Neural cell (in vitro differentiated cells): ENCODE results near the gene CYP4B1.

ENCODE experiments used
- EZH2 ChIP-seq: fragments of 200-600, 300-800 bp; shearing (Covaris generic), sonication (generic); IDR thresholded peaks from 2 replicates; pipeline ENCODE4 v1.6.1; 2014; ENCODE audit warnings: antibody characterized with exemption, low read length, borderline replicate concordance, mild to moderate bottlenecking; ENCODE audit not compliant: insufficient read depth, poor library complexity, severe bottlenecking
- MXI1 ChIP-seq: fragments of 450-650 bp; conservative IDR thresholded peaks from 2 replicates; pipeline ENCODE4 v1.6.1; 2014; ENCODE audit warnings: antibody characterized with exemption, mild to moderate bottlenecking; ENCODE audit not compliant: poor library complexity, severe bottlenecking
- POLR2AphosphoS5 ChIP-seq: IDR thresholded peaks from 2 replicates; pipeline ENCODE4 v1.6.1; 2012
- RAD21 ChIP-seq: fragments of 450-650 bp; conservative IDR thresholded peaks from 2 replicates; pipeline ENCODE4 v1.6.1; 2014; ENCODE audit warnings: antibody characterized with exemption, mild to moderate bottlenecking, moderate library complexity
- SMC3 ChIP-seq: fragments of 450-650 bp; conservative IDR thresholded peaks from 2 replicates; pipeline ENCODE4 v1.6.1; 2014; ENCODE audit warnings: antibody characterized with exemption, mild to moderate bottlenecking, moderate library complexity; ENCODE audit not compliant: poor library complexity
- TAF1 ChIP-seq: IDR thresholded peaks from 2 replicates; pipeline ENCODE4 v1.6.1; 2012; ENCODE audit warnings: low read depth
- TF ChIP-seq, protein P1 (sequence below): fragments of 450-650 bp; IDR thresholded peaks from 2 replicates; pipeline ENCODE4 v1.5.1; 2014; ENCODE audit warnings: antibody characterized with exemption, mild to moderate bottlenecking, moderate library complexity; ENCODE audit not compliant: poor library complexity, severe bottlenecking
- TF ChIP-seq, protein P2 (sequence below): IDR thresholded peaks from 2 replicates; pipeline ENCODE4 v1.6.1; 2012; ENCODE audit warnings: borderline replicate concordance

DNA sequence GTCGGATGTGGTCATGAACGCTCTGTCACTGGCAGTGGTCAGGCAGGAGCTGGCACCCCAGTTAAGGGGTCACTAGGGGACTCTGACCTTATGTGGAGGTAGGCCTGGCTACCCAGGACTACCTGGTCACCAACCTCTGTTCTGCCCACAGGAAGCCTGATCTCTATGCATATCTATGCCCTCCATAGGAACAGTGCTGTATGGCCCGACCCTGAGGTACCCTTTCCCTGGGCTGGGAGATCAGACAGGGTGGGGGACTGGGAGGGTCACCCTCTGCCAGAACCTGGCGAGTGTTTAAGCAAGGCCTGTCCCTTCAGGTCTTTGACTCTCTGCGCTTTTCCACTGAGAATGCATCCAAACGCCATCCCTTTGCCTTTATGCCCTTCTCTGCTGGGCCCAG is 19.0 kb downstream of the CYP4B1 start:
- TF ChIP-seq, protein P1, sequence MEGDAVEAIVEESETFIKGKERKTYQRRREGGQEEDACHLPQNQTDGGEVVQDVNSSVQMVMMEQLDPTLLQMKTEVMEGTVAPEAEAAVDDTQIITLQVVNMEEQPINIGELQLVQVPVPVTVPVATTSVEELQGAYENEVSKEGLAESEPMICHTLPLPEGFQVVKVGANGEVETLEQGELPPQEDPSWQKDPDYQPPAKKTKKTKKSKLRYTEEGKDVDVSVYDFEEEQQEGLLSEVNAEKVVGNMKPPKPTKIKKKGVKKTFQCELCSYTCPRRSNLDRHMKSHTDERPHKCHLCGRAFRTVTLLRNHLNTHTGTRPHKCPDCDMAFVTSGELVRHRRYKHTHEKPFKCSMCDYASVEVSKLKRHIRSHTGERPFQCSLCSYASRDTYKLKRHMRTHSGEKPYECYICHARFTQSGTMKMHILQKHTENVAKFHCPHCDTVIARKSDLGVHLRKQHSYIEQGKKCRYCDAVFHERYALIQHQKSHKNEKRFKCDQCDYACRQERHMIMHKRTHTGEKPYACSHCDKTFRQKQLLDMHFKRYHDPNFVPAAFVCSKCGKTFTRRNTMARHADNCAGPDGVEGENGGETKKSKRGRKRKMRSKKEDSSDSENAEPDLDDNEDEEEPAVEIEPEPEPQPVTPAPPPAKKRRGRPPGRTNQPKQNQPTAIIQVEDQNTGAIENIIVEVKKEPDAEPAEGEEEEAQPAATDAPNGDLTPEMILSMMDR: no peak
- no peak for TF ChIP-seq POLR2AphosphoS5
- no peak for TF ChIP-seq MXI1
- no peak for TF ChIP-seq EZH2
- TF ChIP-seq TAF1: no peak
- TF ChIP-seq, protein P2, sequence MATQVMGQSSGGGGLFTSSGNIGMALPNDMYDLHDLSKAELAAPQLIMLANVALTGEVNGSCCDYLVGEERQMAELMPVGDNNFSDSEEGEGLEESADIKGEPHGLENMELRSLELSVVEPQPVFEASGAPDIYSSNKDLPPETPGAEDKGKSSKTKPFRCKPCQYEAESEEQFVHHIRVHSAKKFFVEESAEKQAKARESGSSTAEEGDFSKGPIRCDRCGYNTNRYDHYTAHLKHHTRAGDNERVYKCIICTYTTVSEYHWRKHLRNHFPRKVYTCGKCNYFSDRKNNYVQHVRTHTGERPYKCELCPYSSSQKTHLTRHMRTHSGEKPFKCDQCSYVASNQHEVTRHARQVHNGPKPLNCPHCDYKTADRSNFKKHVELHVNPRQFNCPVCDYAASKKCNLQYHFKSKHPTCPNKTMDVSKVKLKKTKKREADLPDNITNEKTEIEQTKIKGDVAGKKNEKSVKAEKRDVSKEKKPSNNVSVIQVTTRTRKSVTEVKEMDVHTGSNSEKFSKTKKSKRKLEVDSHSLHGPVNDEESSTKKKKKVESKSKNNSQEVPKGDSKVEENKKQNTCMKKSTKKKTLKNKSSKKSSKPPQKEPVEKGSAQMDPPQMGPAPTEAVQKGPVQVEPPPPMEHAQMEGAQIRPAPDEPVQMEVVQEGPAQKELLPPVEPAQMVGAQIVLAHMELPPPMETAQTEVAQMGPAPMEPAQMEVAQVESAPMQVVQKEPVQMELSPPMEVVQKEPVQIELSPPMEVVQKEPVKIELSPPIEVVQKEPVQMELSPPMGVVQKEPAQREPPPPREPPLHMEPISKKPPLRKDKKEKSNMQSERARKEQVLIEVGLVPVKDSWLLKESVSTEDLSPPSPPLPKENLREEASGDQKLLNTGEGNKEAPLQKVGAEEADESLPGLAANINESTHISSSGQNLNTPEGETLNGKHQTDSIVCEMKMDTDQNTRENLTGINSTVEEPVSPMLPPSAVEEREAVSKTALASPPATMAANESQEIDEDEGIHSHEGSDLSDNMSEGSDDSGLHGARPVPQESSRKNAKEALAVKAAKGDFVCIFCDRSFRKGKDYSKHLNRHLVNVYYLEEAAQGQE: no peak
- no peak for TF ChIP-seq RAD21
- TF ChIP-seq SMC3: no peak
